ENCODE results near the gene SH3PXD2A. TPM values are rescaled to one million over a fixed set of nuclear protein-coding genes. Genes with fewer than 3 reads are reported as not detected.

The SH3PXD2A gene
- total RNA-seq, 4 donors from 2014 or later = 128 to 154 (median 136) TPM

DNA sequence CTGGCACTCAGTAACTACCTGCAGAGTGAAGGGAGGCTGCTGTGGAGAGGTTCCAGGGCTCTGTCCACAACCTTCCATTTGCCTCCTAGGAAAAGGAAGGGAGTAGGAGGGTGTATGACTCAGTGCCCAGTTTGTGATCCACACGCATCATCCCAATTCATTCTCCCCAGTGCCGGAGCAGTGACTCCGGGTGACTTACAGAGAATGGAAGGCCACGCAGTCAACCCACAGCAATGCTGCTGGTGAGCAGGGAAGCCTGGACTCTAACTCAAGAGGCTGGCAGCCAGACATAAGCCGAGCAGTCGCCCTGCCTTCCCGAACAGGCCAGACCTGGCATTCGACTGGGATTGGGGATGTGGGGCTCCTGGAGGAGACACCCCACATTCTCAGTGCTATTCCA lies 139.9 kb downstream of the SH3PXD2A start:
- H3K4me3 ChIP-seq = no peak overlapping the region
- TF ChIP-seq EP300 (IDR thresholded peaks at IDR 0.05) (peak in 1 of 2 donors; percentile 65), POLR2A (IDR thresholded peaks at IDR 0.05) (no peak)
- H3K27ac ChIP-seq = peak overlapping the region; percentile 54 to 84 (median 70)
- DNase-seq (ENCODE audit: low spot score in 2 of 2) = no peak
- H3K36me3 ChIP-seq = no peaks in the 10 kb centered on the region
- H3K27me3 ChIP-seq = no peaks in the 10 kb centered on the region
- H3K9me3 ChIP-seq = no peaks in the 10 kb centered on the region
- 32 to 50% methylated on average over 5 to 8 of the region's 8 CpGs for WGBS, 2 donors
- H3K4me1 ChIP-seq = peaks cover 0 to 82% (median 38%) of the 10 kb centered on the region in 4 donors

DNA sequence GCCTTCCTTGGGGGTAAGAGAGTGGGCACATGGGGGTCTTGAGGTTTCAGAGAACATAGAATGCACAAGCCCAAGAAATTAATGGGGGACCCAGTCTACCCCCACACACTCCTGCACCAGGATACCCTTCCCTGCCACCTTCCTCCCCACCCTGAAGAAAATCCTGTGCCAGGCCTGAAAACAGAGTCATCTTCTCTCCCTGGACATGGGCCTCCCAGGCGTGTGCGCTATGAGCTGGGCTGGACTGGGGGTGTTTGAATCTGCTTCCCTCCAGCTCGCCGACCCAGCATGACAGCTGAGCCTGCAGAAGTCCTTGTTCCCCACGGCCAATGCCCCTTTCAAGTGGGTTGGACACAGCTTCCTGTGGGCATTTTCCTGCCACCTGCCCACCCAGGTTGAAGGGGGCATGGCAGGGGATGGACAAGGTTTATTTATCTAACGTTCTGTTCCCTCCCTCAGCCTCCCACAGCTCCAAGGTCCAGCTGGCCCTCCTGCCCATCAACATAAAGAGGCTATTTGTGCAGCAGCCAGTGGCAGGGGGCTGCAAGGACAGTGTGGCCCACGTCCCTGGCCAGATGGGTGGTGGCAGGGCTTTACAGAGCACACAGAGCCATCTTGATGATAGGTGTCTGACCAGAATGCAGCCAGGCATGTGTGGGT lies 141.0 kb downstream of the SH3PXD2A start:
- Histone ChIP-seq H3K27me3 (no peaks in the 10 kb centered on the region), H3K4me3 (no peak overlapping the region), H3K27ac (peak overlapping the region; percentile 54 to 84 (median 70)), H3K9me3 (no peaks in the 10 kb centered on the region), H3K4me1 (peaks cover 0 to 80% (median 35%) of the 10 kb centered on the region in 4 donors), H3K36me3 (no peaks in the 10 kb centered on the region)
- DNase-seq (ENCODE audit: low spot score in 2 of 2) = no peak
- 61 to 75% methylated on average over 6 to 7 of the region's 7 CpGs for WGBS, 2 donors
- TF ChIP-seq EP300 (IDR thresholded peaks at IDR 0.05) (no peak), POLR2A (IDR thresholded peaks at IDR 0.05) (no peak)
- TF ChIP-seq, protein P1, sequence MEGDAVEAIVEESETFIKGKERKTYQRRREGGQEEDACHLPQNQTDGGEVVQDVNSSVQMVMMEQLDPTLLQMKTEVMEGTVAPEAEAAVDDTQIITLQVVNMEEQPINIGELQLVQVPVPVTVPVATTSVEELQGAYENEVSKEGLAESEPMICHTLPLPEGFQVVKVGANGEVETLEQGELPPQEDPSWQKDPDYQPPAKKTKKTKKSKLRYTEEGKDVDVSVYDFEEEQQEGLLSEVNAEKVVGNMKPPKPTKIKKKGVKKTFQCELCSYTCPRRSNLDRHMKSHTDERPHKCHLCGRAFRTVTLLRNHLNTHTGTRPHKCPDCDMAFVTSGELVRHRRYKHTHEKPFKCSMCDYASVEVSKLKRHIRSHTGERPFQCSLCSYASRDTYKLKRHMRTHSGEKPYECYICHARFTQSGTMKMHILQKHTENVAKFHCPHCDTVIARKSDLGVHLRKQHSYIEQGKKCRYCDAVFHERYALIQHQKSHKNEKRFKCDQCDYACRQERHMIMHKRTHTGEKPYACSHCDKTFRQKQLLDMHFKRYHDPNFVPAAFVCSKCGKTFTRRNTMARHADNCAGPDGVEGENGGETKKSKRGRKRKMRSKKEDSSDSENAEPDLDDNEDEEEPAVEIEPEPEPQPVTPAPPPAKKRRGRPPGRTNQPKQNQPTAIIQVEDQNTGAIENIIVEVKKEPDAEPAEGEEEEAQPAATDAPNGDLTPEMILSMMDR (IDR thresholded peaks at IDR 0.05) = no peak

GRCh38 chr10:103713676-103714075 lies 141.7 kb downstream of the SH3PXD2A start:
- TF ChIP-seq POLR2A (IDR thresholded peaks at IDR 0.05) (no peak), EP300 (IDR thresholded peaks at IDR 0.05) (no peak)
- TF ChIP-seq, protein P1 (IDR thresholded peaks at IDR 0.05) = no peak
- Histone ChIP-seq H3K9me3 (no peaks in the 10 kb centered on the region), H3K27me3 (no peaks in the 10 kb centered on the region), H3K4me3 (no peak overlapping the region), H3K4me1 (peaks cover 0 to 87% (median 38%) of the 10 kb centered on the region in 4 donors), H3K27ac (peak overlapping the region; percentile 54 to 84 (median 70)), H3K36me3 (no peaks in the 10 kb centered on the region)
- WGBS, 2 donors = 45 to 70% methylated on average over 4 of the region's 4 CpGs
- DNase-seq (ENCODE audit: low spot score in 2 of 2) = no peak

GRCh38 chr10:103712898-103713498 lies 142.4 kb downstream of the SH3PXD2A start:
- Histone ChIP-seq H3K4me1 (peaks cover 0 to 90% (median 43%) of the 10 kb centered on the region in 4 donors), H3K27ac (peak overlapping the region; percentile 11 to 84 (median 60)), H3K4me3 (no peak overlapping the region), H3K27me3 (no peaks in the 10 kb centered on the region), H3K9me3 (no peaks in the 10 kb centered on the region), H3K36me3 (no peaks in the 10 kb centered on the region)
- DNase-seq (ENCODE audit: low spot score in 2 of 2) = peak; percentile 91 to 99
- TF ChIP-seq, protein P1 (IDR thresholded peaks at IDR 0.05) = peak; percentile 90 to 98 (median 96)
- TF ChIP-seq EP300 (IDR thresholded peaks at IDR 0.05) = peak in 1 of 2 donors; percentile 43
- TF ChIP-seq POLR2A (IDR thresholded peaks at IDR 0.05) = no peak
- WGBS, 2 donors = 13% methylated on average over 8 of the region's 8 CpGs

GRCh38 chr10:103712146-103712545 lies 143.2 kb downstream of the SH3PXD2A start:
- DNase-seq (ENCODE audit: low spot score in 2 of 2) = no peak
- Histone ChIP-seq H3K36me3 (no peaks in the 10 kb centered on the region), H3K9me3 (no peaks in the 10 kb centered on the region), H3K27me3 (no peaks in the 10 kb centered on the region), H3K4me3 (no peak overlapping the region), H3K27ac (peak overlapping the region; percentile 11 to 84 (median 60)), H3K4me1 (peaks cover 0 to 88% (median 44%) of the 10 kb centered on the region in 4 donors)
- WGBS, 2 donors = 32 to 33% methylated on average over 5 of the region's 5 CpGs
- TF ChIP-seq, protein P1 (IDR thresholded peaks at IDR 0.05) = no peak
- TF ChIP-seq POLR2A (IDR thresholded peaks at IDR 0.05) (no peak), EP300 (IDR thresholded peaks at IDR 0.05) (no peak)
